ENCODE measurements around the gene TNFRSF19.
"Not testable (repeated sequence)": the region's sequence is repeated elsewhere in the genome, so short reads cannot be mapped to it uniquely, and the experiment has no call there.

TNFRSF19 gene

GRCh38 chr13:23652909-23653726, 82.9 kb downstream of the TNFRSF19 start:
- no peak for DNase-seq (ENCODE audit: low read depth in 2 of 3, low spot score in 2 of 3)

GRCh38 chr13:23654111-23655110, 84.2 kb downstream of the TNFRSF19 start:
- no peak for DNase-seq (ENCODE audit: low read depth in 2 of 3, low spot score in 2 of 3)

GRCh38 chr13:23655321-23655720, 85.1 kb downstream of the TNFRSF19 start:
- DNase-seq (ENCODE audit: low read depth in 2 of 3, low spot score in 2 of 3) = no peak

GRCh38 chr13:23656637-23657371, 86.6 kb downstream of the TNFRSF19 start:
- DNase-seq (ENCODE audit: low read depth in 2 of 3, low spot score in 2 of 3) = no peak

- DNase-seq (ENCODE audit: low read depth in 2 of 3, low spot score in 2 of 3) = no peak
Observed at GRCh38 chr13:23658929-23659541, 88.8 kb downstream of the TNFRSF19 start.

GRCh38 chr13:23660249-23660648, 90.0 kb downstream of the TNFRSF19 start:
- DNase-seq (ENCODE audit: low read depth in 2 of 3, low spot score in 2 of 3) = no peak

GRCh38 chr13:23666582-23666981, 96.4 kb downstream of the TNFRSF19 start:
- no peak for DNase-seq (ENCODE audit: low read depth in 2 of 3, low spot score in 2 of 3)

GRCh38 chr13:23667750-23668149, 97.5 kb downstream of the TNFRSF19 start:
- no peak for DNase-seq (ENCODE audit: low read depth in 2 of 3, low spot score in 2 of 3)

- no peak for DNase-seq (ENCODE audit: low read depth in 2 of 3, low spot score in 2 of 3)
Observed at GRCh38 chr13:23668562-23668961, 98.3 kb downstream of the TNFRSF19 start.

GRCh38 chr13:23670793-23671192, 100.6 kb downstream of the TNFRSF19 start:
- no peak for DNase-seq (ENCODE audit: low read depth in 2 of 3, low spot score in 2 of 3)

GRCh38 chr13:23671377-23671776, 101.2 kb downstream of the TNFRSF19 start:
- DNase-seq (ENCODE audit: low read depth in 2 of 3, low spot score in 2 of 3) = no peak

- DNase-seq (ENCODE audit: low read depth in 2 of 3, low spot score in 2 of 3) = no peak
Observed at GRCh38 chr13:23671897-23672296, 101.7 kb downstream of the TNFRSF19 start.

- DNase-seq (ENCODE audit: low read depth in 2 of 3, low spot score in 2 of 3) = no peak
Observed at GRCh38 chr13:23672616-23673015, 102.4 kb downstream of the TNFRSF19 start.

- DNase-seq (ENCODE audit: low read depth in 2 of 3, low spot score in 2 of 3) = no peak
Observed at GRCh38 chr13:23673354-23673753, 103.1 kb downstream of the TNFRSF19 start.

- DNase-seq (ENCODE audit: low read depth in 2 of 3, low spot score in 2 of 3) = no peak
Observed at GRCh38 chr13:23673867-23674605, 103.8 kb downstream of the TNFRSF19 start.

- DNase-seq (ENCODE audit: low read depth in 2 of 3, low spot score in 2 of 3) = no peak
Observed at GRCh38 chr13:23674795-23675640, 104.8 kb downstream of the TNFRSF19 start.

GRCh38 chr13:23677679-23678288, 107.6 kb downstream of the TNFRSF19 start:
- not testable (repeated sequence) for DNase-seq (ENCODE audit: low read depth in 2 of 3, low spot score in 2 of 3)

GRCh38 chr13:23678795-23679194, 108.6 kb downstream of the TNFRSF19 start:
- DNase-seq (ENCODE audit: low read depth in 2 of 3, low spot score in 2 of 3) = no peak

GRCh38 chr13:23679220-23679619, 109.0 kb downstream of the TNFRSF19 start:
- DNase-seq (ENCODE audit: low read depth in 2 of 3, low spot score in 2 of 3) = no peak

All from activated CD8-positive, alpha-beta memory T cell treated with anti-CD3 and anti-CD28 coated beads for 48 hours (primary cell).